HG02678 (cell line): ENCODE measurements around the gene ITGAV.
"Not testable (repeated sequence)": the region's sequence is repeated elsewhere in the genome, so short reads cannot be mapped to it uniquely, and the experiment has no call there.

Experiments used
- ATAC-seq: cut with Tn5 transposase; IDR thresholded peaks from one replicate; pipeline ENCODE4 v1.9.1; 2021; ENCODE audit warnings: mild to moderate bottlenecking, moderate library complexity; ENCODE audit not compliant: unreplicated experiment

The ITGAV gene

GRCh38 chr2:186589612-186590349 is at the start of gene ITGAV:
Gene ITGAV, plus strand, starts transcription at chr2:186590056. Its CDS starts 283 bp downstream, at chr2:186590339.
- peak; percentile 96 for ATAC-seq

- no peak for ATAC-seq
Measured at GRCh38 chr2:186540941-186541340, 48.9 kb upstream of the ITGAV start.

GRCh38 chr2:186542002-186542401 is 47.9 kb upstream of the ITGAV start:
- no peak for ATAC-seq

GRCh38 chr2:186543561-186544131 is 46.2 kb upstream of the ITGAV start:
- no peak for ATAC-seq

- ATAC-seq, result no peak
Measured at GRCh38 chr2:186544255-186544675, 45.6 kb upstream of the ITGAV start.

- no peak for ATAC-seq
Measured at GRCh38 chr2:186546846-186547245, 43.0 kb upstream of the ITGAV start.

- no peak for ATAC-seq
Measured at GRCh38 chr2:186551323-186552050, 38.4 kb upstream of the ITGAV start.

- no peak for ATAC-seq
Measured at GRCh38 chr2:186554429-186554828, 35.4 kb upstream of the ITGAV start.

GRCh38 chr2:186554850-186555671 is 34.8 kb upstream of the ITGAV start:
- no peak for ATAC-seq

- no peak for ATAC-seq
Measured at GRCh38 chr2:186558512-186559276, 31.2 kb upstream of the ITGAV start.

GRCh38 chr2:186559370-186559769 is 30.5 kb upstream of the ITGAV start:
- peak; percentile 46 for ATAC-seq

- ATAC-seq, result peak; percentile 80
Measured at GRCh38 chr2:186559848-186560247, 30.0 kb upstream of the ITGAV start.

GRCh38 chr2:186560254-186560653 is 29.6 kb upstream of the ITGAV start:
- no peak for ATAC-seq

GRCh38 chr2:186561467-186562208 is 28.2 kb upstream of the ITGAV start:
- ATAC-seq, result no peak

GRCh38 chr2:186562209-186562578 is 27.7 kb upstream of the ITGAV start:
- ATAC-seq, result no peak

GRCh38 chr2:186568600-186568999 is 21.3 kb upstream of the ITGAV start:
- not testable (repeated sequence) for ATAC-seq

GRCh38 chr2:186569127-186569526 is 20.7 kb upstream of the ITGAV start:
- not testable (repeated sequence) for ATAC-seq

GRCh38 chr2:186569897-186570296 is 20.0 kb upstream of the ITGAV start:
- no peak for ATAC-seq

GRCh38 chr2:186570604-186571003 is 19.3 kb upstream of the ITGAV start:
- ATAC-seq, result no peak

- no peak for ATAC-seq
Measured at GRCh38 chr2:186572705-186573104, 17.2 kb upstream of the ITGAV start.
